GM12878 (cell line): Measurements from ENCODE around the gene GRM5.

ENCODE experiments used
- EZH2 ChIP-seq: IDR thresholded peaks from 2 replicates; pipeline ENCODE4 v1.6.1; 2012; ENCODE audit warnings: low read depth, mild to moderate bottlenecking, control low read depth, inconsistent platforms, low read length, borderline replicate concordance; ENCODE audit not compliant: control insufficient read depth
- KLF5 ChIP-seq: fragments of 450-650 bp; IDR thresholded peaks from 2 replicates; pipeline ENCODE4 v1.6.1; 2014; ENCODE audit warnings: mild to moderate bottlenecking; ENCODE audit not compliant: partially characterized antibody
- MTA2 ChIP-seq: fragments of 450-650 bp; IDR thresholded peaks from 2 replicates; pipeline ENCODE4 v1.6.1; 2016; ENCODE audit warnings: low read depth, mild to moderate bottlenecking, moderate library complexity
- MXI1 ChIP-seq: fragments of 150-350 bp; IDR thresholded peaks from 2 replicates; pipeline ENCODE4 v1.6.1; 2011; ENCODE audit warnings: low read depth, mild to moderate bottlenecking, inconsistent platforms, low read length, improper control_type of control experiment
- MYC ChIP-seq: IDR thresholded peaks from 2 replicates; pipeline ENCODE4 v1.6.1; 2011; ENCODE audit warnings: mild to moderate bottlenecking, low read length, moderate library complexity, inconsistent platforms; ENCODE audit not compliant: insufficient read depth, insufficient replicate concordance, insufficient read length, severe bottlenecking
- POLR2A ChIP-seq: IDR thresholded peaks from 2 replicates; pipeline ENCODE4 v1.6.1; 2011; ENCODE audit warnings: low read depth, mild to moderate bottlenecking, low read length
- RFX5 ChIP-seq: IDR thresholded peaks from 2 replicates; pipeline ENCODE4 v1.6.1; 2011; ENCODE audit warnings: low read depth, low read length, improper control_type of control experiment
- SIN3A ChIP-seq: IDR thresholded peaks from 2 replicates; pipeline ENCODE4 v1.6.1; 2012; ENCODE audit warnings: low read depth, low read length, improper control_type of control experiment
- TAF1 ChIP-seq: IDR thresholded peaks from 2 replicates; pipeline ENCODE4 v1.6.1; 2011; ENCODE audit warnings: mild to moderate bottlenecking, low read depth, low read length, borderline replicate concordance
- YY1 ChIP-seq: IDR thresholded peaks from 2 replicates; pipeline ENCODE4 v1.6.1; 2011; ENCODE audit warnings: low read depth, mild to moderate bottlenecking, low read length
- ZNF274 ChIP-seq: IDR thresholded peaks from one replicate; pipeline ENCODE4 v1.8.0; 2011; ENCODE audit not compliant: insufficient read length, insufficient read depth
- TF ChIP-seq, protein P1 (sequence below): fragments of 450-650 bp; IDR thresholded peaks from 2 replicates; pipeline ENCODE4 v1.6.1; 2014; ENCODE audit warnings: mild to moderate bottlenecking
- TF ChIP-seq, protein P2 (sequence below), 3 experiments: IDR thresholded peaks in 2 of 3; conservative IDR thresholded peaks in 1 of 3; 2 replicates each; pipeline ENCODE4 v1.5.1; 2011; ENCODE audit warnings: low read depth in 3 of 3, low read length in 3 of 3, mild to moderate bottlenecking in 3 of 3, control low read depth in 2 of 3, moderate library complexity in 2 of 3, inconsistent platforms in 1 of 3, mixed read lengths in 1 of 3; ENCODE audit not compliant: control insufficient read depth in 2 of 3, insufficient read depth in 1 of 3; ENCODE audit errors: extremely low read depth in 1 of 3
- TF ChIP-seq, protein P3 (sequence below): IDR thresholded peaks from 2 replicates; pipeline ENCODE4 v1.6.1; 2011; ENCODE audit warnings: low read depth, mild to moderate bottlenecking, low read length, moderate library complexity, borderline replicate concordance; ENCODE audit errors: extremely low read depth

DNA sequence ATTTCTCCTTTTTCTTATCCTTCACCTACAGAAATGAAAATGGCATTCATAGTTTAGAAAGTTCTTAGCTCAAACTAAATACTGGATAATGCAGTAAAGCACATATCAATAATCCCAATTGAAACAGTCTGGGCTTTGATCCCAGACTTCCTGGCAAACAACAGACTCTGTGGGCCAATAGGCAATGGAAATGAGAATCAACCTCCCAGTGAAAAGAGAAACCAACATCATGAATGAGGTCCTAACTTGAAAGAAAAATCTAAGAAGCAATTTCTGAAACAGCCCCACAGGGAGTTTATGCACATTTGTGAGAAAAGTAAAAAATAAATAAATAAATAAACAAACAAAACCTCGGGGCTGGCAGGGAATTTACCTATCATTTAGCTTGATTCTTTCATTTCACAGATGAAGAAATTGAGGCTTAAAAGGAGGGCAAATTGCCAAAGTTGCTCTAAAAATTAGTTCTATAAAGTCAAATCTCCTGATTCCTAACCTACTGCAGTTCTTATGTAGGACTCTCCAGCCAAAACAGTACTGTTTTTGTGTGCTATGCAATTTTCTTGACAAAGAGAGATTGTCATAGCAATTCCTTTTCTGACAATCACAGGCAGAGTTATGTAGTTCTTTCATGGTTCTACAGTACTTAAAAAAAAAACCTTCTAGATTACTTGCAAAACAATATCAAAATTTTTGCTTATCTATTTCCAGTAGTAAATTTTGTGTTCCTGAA, 265.8 kb downstream of the GRM5 start:
- TF ChIP-seq RFX5 (no peak), POLR2A (no peak), KLF5 (no peak), YY1 (no peak), MXI1 (no peak), ZNF274 (no peak), EZH2 (no peak), TAF1 (no peak), SIN3A (no peak), MYC (no peak), MTA2 (no peak)
- TF ChIP-seq, protein P1, sequence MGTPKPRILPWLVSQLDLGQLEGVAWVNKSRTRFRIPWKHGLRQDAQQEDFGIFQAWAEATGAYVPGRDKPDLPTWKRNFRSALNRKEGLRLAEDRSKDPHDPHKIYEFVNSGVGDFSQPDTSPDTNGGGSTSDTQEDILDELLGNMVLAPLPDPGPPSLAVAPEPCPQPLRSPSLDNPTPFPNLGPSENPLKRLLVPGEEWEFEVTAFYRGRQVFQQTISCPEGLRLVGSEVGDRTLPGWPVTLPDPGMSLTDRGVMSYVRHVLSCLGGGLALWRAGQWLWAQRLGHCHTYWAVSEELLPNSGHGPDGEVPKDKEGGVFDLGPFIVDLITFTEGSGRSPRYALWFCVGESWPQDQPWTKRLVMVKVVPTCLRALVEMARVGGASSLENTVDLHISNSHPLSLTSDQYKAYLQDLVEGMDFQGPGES, result no peak
- TF ChIP-seq, protein P2, sequence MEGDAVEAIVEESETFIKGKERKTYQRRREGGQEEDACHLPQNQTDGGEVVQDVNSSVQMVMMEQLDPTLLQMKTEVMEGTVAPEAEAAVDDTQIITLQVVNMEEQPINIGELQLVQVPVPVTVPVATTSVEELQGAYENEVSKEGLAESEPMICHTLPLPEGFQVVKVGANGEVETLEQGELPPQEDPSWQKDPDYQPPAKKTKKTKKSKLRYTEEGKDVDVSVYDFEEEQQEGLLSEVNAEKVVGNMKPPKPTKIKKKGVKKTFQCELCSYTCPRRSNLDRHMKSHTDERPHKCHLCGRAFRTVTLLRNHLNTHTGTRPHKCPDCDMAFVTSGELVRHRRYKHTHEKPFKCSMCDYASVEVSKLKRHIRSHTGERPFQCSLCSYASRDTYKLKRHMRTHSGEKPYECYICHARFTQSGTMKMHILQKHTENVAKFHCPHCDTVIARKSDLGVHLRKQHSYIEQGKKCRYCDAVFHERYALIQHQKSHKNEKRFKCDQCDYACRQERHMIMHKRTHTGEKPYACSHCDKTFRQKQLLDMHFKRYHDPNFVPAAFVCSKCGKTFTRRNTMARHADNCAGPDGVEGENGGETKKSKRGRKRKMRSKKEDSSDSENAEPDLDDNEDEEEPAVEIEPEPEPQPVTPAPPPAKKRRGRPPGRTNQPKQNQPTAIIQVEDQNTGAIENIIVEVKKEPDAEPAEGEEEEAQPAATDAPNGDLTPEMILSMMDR (IDR thresholded peaks at IDR 0.05 in 2 of 3, conservative IDR thresholded peaks at IDR 0.05 in 1 of 3; ENCODE audit: control insufficient read depth in 2 of 3, extremely low read depth in 1 of 3, insufficient read depth in 1 of 3, low read depth in 3 of 3, low read length in 3 of 3), result no peak
- TF ChIP-seq, protein P3, sequence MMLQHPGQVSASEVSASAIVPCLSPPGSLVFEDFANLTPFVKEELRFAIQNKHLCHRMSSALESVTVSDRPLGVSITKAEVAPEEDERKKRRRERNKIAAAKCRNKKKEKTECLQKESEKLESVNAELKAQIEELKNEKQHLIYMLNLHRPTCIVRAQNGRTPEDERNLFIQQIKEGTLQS, result no peak
